Peyer's patch (tissue), 4 donors: ENCODE data around the gene CREBRF.

Experiments used
- POLR2A ChIP-seq, 2 donors: fragments of 450-650 bp; IDR thresholded peaks; one replicate each; pipeline ENCODE4 v1.5.1; 2017; ENCODE audit warnings: antibody characterized with exemption in 2 of 2, mild to moderate bottlenecking in 2 of 2, moderate library complexity in 2 of 2
- TF ChIP-seq, protein P1 (sequence below), 6 experiments: fragments of 450-650 bp in 4 of 6; fragments of 200-600 bp in 2 of 6; sonication (generic) in 1 of 6; IDR thresholded peaks; one replicate each; pipeline ENCODE4 v1.5.1; 2017 to 2019; ENCODE audit warnings: antibody characterized with exemption in 6 of 6, mild to moderate bottlenecking in 3 of 6, moderate library complexity in 1 of 6

DNA sequence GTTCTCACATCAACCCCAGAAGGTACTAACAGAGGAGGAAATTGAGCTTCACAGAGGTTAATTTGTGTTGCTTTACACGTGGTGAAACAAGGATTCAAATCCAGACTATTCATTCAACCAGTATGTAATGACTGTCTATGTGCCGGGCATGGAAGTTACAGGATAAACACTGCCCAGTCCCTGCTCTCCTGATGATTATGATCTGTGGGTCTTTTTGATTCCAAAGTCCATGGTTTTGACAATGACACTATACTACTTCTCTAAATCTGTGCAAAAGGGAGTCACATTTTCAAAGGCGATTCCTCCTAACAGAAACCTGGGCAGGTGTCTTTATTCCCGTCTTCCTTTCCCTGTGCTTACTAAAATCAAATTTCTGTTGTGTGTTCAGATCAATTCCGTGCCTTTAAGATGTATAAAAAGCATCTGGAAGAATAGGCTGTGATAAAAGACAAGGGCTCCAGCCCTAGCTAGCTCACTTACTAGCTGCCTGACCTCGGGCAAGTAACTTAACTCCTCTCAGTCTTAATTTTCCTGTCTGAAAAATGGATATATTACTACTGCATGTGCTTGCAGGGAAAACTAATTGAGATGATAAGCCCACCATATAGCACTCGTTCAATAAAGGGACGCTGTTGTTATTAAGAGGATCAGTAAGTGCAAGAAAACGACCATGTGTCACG is 970 bp upstream of the CREBRF start:
- TF ChIP-seq, protein P1, sequence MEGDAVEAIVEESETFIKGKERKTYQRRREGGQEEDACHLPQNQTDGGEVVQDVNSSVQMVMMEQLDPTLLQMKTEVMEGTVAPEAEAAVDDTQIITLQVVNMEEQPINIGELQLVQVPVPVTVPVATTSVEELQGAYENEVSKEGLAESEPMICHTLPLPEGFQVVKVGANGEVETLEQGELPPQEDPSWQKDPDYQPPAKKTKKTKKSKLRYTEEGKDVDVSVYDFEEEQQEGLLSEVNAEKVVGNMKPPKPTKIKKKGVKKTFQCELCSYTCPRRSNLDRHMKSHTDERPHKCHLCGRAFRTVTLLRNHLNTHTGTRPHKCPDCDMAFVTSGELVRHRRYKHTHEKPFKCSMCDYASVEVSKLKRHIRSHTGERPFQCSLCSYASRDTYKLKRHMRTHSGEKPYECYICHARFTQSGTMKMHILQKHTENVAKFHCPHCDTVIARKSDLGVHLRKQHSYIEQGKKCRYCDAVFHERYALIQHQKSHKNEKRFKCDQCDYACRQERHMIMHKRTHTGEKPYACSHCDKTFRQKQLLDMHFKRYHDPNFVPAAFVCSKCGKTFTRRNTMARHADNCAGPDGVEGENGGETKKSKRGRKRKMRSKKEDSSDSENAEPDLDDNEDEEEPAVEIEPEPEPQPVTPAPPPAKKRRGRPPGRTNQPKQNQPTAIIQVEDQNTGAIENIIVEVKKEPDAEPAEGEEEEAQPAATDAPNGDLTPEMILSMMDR (IDR thresholded peaks at IDR 0.05) = no peak
- no peak for TF ChIP-seq POLR2A (IDR thresholded peaks at IDR 0.05)
